Measurements from ENCODE around the gene VPS33B.
"Not testable (repeated sequence)": the region's sequence is repeated elsewhere in the genome, so short reads cannot be mapped to it uniquely, and the experiment has no call there.

VPS33B gene

DNA sequence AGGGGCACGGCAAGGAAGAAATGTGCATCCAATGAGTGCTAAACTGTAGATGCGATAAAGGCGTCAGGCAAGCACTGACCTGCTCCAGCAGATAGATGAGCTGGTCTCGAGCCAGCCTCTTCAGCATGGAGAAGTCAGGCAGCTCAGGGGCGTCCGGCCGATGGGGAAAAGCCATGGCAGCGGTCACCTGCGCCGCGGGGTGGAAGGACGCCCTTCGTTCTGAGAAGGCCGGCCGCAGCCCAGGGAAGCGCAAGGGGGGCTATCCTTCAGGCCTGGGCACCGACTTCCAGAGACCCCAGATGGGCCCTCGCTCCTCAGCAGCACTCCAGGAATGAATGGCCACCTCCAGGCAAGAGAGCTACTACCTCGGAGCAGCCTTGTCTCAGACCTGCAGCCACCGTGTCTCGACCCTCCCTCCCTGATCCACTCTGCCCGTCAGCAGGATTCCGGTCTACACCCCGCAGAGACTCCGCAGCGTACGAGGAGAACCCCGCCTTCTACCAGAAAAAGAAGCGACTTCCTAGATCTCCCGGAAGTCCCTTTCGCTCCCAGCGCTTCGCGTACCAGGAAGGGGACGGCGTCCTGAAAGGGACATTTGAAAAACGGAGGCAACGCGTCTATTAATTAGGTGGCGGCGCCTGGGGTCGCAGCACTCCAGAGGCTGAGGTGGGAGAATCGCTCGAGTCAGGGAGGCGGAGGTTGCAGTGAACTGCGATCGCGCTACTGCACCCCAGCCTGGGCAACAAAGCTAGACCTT is at the start of gene VPS33B:
Gene VPS33B, minus strand, starts transcription at position 520 of the 757 bp plus-strand sequence. Its CDS starts 345 bp downstream, at position 175.
- DNase-seq: peak; percentile 83

DNA sequence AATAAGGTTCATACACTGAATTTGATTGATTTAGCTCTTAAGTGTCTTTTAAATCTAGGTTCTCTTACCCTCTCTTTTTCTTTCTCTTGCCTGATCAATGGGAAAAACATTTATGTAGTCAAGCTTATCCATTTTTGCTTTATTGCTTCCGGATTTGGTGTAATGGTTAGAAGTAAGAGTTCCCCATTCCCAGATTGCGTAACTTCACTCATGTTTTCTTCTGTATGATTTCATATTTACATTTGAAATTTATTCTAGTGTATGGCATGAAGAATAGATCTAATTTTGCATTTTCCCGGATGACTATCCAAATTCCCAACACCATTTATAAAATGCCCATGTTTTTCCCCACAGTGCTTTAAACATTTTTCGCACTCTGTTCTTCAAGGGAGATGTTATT is 49.8 kb upstream of the VPS33B start:
- DNase-seq: no peak

DNA sequence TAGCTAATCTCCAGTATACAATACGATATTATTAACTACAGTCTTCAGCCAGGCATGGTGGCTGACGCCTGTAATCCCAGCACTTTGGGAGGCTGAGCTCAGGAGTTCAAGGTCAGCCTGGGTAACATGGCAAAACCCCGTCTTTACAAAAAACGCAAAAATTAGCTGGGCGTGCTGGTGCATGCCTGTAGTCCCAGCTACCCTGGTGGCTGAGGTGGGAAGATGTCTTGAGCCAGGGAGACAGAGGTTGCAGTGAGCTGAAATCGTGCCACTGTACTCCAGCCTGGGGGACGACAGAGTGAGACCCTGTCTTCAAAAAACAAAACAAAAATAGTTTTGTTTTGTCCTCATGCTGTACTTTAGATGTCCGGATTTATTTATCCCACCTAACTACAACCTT is 48.5 kb upstream of the VPS33B start:
- DNase-seq: no peak

DNA sequence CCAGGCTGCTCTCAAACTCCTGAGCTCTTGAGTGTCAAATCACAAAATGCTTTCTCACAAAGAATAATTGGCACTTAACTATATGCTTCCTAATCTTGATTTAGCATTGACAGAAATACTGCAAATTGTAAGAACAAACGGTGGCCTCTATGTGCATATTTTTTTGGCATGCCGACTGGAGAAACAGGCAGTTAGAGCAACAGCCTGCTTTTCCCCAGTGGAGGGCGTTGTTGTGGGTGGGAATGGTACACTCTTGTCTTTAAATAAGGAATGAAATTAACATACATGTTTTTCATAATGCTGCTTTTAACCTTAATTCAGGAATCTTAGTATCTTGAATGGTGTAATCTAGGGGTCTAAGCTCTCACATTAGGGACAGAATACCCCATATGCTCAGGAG is 46.6 kb upstream of the VPS33B start:
- no peak for DNase-seq

DNA sequence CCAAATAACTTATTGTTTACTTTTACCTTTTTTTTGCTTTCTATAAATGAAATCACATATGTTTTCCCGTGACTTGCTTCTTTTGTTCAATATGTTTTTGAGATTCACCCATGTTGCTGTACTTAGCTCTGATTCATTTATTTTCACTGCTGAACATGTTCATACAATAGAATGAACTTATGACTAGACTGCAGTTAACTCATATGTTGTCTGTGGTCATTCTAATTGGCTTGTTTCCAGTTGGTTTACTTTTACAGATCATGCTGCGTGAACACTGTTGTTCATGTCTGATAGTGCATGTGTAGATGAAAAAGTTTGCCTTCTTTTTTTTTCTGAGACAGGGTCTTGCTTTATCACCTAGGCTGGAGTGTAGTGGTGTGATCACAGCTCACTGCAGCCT is 46.0 kb upstream of the VPS33B start:
- DNase-seq: no peak

DNA sequence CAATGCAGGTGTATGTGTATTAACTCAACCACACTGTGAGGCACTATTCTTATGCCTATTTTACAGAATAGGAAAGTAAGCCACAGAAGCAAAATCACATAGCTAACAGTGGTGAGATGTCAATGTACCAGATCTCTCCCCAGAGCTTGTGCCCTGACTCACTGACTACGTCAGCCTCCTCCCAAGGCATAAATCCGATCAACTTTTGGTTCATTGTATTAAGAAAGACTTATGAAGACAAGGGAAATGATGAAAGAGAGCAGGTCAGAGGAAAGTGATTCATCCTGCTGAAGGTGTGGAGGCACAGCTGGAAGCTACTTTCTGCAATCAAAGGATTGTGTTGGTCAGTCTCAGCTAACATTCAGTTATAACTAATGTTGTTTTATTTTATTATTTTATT is 44.6 kb upstream of the VPS33B start:
- no peak for DNase-seq

DNA sequence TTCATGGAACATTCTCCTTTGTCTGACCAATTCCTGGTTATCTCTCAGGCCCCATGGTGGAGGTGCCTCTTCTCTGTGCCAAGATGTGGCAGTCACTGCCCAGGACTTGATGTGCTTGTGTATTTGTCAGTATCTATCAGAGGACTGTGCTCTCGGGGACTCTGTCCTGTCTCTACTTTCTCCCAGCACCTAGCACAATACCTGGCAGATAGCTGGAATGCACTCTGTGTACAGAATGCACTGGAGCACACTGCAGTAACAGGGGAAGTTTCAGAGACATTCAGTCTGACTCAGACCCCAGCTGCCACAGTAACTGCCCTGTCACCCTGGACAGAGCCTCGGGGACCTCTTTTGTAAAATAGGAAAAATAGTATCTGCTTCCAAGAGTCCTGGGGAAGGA is 43.1 kb upstream of the VPS33B start:
- no peak for DNase-seq

DNA sequence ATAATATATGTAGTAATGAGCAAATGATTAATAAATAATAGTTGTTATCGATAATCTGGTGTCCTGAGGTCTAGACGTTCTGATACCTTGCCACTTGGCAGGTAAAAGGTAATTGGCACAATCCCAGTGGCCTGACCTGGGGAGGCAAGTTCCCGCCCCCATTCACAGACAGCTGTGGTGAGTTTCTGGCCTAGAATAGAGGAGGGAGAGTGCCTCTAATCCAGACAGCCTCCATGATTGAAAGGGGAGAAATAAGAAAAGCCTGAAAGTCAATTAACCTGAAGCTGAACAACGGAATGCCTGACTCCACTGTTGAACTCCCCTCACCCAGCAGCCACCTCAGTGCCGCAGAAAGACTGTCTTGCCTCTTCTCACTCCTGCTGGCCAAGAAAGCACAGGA is 39.6 kb upstream of the VPS33B start:
- DNase-seq: no peak

DNA sequence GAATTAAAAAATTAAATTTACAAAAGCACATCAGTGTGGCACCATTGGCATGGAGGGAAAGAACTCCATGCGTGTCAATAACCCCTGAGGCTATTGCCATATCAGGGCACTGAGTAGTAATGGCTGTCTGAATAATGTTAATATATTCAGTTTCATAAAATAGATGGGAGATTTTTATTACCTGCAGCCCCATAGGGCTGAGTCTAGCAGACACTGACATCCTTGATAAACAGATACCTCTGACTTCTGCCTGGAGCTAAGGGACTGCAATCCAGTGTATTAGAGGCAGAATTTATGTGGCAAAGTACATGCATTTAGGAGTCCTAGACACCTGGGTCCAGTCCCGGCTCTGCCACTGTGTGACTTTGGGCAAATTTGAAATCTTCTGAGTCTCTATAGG is 38.8 kb upstream of the VPS33B start:
- DNase-seq: no peak

DNA sequence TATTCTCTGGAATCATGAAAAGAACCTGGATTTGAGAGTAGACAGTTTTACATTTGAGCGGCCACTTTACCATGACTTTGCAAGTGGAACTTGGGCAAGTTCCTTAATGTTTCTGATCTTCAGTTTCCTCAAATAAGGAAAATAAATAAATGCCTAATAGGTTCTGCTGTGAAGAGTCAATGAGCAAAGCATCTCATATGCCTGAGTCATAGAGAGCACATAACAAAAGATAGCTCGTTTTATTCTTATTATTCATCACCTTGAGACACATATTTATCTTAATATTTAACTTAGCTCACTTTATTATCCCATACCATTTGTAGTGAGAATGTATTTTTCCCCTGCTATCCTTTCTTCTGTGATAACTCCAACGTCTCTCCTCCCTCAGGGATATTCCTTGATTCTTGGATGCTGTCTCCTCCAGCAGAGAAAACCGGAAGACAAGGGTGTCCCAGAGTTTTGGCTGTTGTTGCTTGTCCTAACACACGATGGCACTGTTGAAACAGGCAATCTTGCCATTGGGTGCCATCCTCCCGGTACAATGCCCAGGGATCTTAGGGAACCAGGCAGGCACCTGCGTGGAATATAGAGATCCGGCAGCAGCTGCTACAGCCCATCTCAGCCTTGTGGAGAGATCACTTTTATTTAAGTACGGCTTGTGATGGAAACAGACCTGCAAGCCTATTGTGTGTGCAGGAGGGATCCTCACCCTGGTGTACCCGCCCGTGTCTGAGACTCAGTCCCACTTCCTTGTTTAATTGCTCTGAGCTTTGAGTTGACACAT is 33.3 kb upstream of the VPS33B start:
- peak; percentile 49 for DNase-seq

DNA sequence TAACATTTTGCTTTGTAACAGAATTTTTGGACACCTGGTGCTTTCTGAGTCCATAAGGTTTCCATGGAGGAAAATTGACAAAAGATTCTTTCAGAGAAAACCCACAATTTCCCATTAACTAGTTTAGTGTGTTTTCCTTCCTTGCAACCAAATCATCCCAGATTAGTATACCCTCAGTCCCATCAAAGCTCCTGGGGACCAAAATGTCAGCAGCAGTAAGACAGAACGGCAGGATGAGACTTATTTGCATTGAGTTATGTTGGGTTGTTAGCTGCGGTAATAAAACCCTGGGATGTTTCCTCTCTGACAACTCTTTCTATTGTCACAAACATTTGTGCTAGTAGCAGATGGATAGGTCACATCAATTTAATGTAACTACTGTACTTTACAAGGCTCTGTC is 32.4 kb upstream of the VPS33B start:
- no peak for DNase-seq

DNA sequence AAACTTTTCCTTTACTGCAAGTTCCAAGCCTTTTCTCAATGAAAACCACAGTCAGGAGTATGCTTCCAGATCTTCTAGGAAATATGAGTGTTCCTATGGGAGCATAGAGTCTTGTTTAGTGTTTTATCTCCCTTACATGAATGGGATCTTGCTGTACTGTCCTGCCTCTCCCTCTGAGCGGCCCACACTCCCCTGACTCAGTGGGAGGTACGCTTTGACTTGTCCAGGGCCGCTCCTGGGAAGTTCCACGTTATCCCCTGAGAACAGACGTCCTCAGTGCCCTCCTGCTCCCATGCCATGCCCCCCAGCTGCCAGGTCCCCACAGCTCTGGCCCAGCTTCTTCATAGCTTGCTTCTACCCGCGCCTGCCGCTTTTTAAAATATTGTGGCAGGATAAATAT is 28.9 kb upstream of the VPS33B start:
- DNase-seq: no peak

DNA sequence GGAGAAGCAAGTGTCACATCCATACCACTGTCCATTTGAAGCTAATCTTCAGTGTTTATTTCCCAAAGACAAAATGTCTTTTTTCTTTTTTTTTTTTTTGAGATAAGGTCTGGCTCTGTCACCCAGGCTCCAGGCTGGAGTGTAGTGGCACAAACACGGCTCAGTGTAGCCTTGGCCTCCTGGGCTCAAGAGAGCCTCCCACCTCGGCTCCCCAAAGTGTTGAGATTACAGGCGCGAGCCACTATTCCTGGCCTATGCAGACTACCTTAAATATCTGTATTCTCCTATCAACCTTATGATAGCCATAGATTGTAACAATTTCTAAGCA is 27.7 kb upstream of the VPS33B start:
- no peak for DNase-seq

DNA sequence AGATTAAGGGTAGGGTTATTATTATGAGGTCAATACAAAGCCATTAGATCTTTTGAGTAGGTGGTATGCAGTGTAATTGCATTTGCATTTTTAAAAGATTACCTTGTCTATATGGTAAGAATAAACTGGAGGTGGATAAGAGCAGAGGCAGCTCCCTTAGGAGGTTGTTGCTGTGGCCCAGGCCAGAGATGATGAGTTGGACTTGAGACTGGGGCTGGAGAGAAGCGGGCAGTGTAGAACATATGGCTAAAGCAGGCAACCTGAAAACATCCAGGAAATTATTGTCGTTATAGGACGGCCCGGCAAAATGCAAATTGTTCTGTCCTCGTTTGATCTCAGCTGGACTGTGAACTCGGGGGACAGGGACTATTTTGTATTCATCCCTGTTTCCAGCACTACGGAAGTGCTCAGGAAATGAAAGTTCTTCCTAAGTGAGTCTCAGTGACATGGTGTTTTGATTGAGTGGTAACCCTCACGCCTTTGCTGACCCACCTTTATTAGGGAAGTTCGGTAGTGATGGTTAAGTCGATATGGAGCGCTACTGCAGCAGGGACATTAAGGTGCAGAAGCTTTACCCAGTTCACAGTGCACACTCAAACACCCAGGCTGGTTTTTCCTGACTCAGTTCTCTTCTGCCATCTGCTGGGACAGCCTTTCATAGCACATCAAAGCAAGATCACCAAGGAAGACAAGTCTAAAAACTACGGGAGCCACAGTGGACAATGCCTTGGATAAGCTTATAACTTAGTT is 27.2 kb upstream of the VPS33B start:
- DNase-seq: peak; percentile 67

DNA sequence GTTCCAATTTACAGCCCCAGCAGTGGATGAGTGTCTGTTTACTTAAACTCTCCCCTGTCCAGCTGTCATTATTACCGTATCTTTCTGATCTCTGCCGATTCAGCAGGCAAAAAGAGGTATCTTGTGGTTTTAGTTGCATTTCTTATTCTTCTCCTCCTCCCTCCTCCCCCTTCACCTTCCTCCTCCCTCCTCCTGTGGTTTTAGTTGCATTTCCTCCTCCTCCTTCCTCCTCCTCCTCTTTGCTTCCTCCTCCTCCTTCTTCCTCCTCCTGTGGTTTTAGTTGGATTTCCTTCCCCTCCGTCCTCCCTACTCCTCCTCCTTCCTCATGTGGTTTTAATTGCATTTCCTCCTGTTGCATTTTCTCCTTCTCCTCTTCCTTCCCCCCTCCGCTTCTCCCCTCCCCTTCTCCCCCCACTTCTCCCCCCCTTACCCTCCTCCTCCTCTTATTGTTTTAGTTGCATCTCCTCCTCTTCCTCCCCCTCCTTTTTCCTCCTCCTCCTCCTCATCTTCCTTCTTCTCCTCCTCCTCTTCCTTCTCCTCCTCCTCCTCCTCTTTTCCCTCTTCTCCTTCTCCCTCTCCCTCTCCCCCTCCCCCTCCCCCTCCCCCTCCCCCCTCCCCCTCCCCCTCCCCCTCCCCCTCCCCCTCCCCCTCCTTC is 25.3 kb upstream of the VPS33B start:
- peak; percentile 12 for DNase-seq

DNA sequence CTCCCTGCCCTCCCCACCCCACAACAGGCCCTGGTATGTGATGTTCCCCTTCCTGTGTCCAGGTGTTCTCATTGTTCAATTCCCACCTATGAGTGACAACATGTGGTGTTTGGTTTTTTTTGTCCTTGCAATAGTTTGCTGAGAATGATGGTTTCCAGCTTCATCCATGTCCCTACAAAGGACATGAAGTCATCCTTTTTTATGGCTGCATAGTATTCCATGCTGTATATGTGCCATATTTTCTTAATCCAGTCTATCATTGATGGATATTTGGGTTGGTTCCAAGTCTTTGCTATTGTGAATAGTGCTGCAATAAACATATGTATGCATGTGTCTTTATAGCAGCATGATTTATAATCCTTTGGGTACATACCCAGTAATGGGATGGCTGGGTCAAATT is 23.7 kb upstream of the VPS33B start:
- not testable (repeated sequence) for DNase-seq

DNA sequence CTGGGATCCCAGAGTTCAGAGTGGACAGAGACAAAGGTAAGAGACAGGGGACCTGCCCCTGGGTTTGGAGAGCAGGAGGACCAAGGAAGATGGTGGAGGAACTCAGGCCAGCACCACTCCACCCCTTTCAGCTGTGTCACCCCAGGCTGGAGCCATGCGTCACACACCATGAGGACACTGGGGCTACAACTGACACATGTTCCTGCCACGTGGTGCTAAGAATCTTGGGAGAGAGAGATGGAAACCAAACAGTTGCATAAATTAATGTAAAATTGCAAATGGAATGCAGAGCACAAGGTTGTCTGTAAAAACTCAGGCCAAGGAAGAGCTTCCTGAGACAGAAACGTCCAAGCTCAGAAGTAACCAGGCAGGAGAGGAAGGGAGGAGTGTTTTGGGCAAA is 22.7 kb upstream of the VPS33B start:
- no peak for DNase-seq

DNA sequence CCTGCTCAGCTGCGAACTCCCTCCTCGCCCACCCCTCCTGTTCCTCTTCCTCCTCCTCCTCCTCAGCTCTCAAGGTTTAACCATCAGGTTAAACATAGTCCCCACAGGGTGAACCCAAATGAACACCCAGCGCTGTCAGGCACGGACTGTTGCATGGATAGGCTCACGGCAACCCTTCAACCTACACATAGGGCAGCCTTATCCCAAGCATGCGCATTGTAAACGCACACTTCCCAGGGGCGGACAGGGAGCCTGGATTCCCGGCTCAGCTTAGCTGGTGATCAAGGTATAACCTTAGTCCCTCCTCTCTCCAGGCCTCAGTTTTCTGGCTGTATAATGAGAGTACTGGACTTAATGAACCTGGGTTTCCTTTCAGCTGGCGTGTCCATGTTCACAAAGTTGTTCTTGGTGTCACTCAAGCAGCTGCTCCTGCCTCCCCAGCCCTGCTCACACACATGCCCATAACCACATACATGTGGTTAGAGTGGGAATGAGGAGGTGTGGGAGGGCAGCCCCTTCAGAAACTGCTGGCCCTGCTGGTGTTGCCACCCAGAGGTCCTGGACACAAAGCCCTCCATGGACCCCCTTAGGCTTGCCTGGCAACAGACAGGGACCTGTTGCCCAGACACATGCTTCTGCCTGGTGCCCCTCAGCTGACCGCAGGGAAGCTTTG is 20.9 kb upstream of the VPS33B start:
- DNase-seq: no peak

DNA sequence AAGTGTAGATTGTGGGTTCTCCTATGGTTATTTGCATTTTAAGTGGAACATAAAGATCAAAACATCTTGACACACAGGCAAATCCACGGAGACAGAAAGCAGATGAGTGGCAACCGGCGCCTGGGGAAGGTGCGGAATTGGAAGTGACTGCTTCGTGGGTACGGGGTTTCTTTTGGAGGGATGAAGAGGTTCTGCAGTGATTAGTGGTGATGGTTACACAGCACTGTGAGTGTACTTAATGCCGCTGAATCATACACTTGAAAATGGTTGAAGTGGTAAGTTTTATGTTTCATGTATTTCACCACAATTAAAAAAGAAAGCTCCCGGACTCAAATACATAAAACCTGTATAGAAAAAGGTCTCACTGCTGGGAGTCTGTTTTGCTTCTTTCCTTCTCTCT is 18.5 kb upstream of the VPS33B start:
- no peak for DNase-seq

DNA sequence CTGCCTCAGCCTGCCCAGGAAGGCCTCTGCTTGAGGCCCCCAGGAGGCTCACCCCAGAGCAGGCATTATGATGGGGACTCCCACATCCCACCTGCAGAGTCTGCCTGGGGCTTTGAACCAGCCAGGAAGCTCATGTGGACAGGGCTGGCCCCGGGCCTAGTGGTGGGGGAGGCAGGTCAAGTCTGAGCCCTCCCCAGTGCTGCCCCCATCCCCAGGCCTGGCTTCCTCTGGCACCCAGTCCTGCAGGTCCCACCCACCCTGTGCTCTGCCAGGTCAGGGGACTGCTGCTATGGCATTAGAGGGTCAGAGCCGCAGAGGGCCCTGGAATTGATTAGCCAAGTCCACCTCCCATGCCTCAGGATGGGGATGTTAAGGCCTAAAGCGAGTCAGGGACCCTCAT is 17.6 kb upstream of the VPS33B start:
- DNase-seq: no peak

DNA sequence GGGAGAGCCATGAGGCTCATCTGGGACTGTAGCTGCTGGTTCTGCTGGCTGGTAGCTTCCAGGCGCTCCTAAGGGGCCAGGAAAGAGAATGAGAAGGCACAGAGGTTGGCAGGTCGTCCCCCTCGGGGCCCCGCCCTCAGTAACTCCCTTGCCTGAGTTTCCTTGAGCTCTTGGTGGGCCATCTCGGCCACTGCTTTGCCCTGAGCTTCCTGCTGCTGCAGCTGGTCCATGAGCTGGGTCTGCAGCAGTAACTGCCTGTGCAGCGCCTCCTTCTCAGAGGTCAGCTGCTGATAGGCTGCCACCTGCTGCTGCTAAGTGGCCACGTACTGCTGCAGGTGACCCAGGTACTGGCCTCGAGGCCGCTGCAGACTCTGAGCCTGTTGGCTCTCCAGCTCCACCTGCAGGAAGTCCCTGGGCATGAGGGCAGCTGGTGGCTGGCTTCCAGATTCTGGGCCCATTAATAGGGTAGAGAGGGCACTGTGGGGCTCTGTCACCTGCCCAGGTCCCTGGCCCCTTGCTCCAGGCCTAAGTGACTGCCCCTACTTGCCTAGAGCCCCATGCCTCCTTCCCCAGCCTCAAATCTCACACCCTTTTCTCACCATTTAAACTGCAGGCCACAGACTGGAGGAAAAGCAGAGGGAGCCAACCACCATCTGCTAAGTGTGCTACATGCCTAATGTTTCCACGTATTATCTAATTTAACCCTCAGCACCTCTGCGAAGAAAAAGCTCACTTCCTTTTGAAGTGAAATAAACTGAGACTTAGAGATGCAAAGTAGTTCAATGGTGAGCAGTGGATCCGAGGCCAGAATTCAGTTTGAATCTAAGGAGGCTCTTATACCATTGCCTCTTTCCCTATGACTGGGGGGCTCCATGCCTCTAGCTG is 10.8 kb upstream of the VPS33B start:
- no peak for DNase-seq

DNA sequence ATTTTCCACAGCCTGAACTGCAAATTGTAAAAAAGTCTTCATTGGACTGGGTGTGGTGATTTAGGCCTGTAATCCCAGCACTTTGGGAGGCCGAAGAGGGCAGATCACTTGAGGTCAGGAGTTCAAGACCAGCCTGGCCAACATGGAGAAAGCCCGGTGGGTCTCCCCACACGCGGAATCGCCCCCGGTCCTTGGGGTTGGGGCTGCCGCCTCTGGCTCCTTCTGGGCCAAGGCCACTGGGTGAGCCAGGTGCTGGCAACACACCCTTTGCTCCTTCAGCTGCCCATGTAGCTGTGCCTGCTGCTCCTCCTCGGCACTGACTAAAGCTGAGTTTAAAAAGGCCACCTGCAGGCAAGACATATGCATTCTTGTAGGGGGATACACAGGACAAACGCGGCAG is 9.4 kb upstream of the VPS33B start:
- DNase-seq: no peak

All from fibroblast of upper back skin (primary cell).